SKM-1 (cell line): ENCODE results near the gene CIDEA.

ENCODE experiments used
- DNase-seq: peaks from one replicate; lab custom pipeline; 2025; ENCODE audit not compliant: unreplicated experiment; lab: John Stamatoyannopoulos, UW

CIDEA gene

DNA sequence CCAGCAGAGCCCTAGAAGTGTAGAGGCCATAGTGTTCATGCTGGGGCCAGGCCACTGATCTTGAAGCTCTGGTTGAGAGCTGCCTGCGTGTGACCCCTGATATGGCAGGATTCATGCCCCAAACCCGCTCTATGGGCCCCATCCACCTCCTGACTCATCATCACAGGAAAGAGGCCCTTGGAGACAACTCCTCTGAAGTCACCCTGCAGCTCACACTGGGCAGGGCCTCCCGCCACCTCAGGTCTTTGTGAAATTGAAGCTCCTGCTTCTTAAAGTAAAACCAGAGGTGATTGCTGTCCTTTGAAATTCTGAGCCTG is 41.9 kb downstream of the CIDEA start:
- no peak for DNase-seq

- no peak for DNase-seq
Observed at GRCh38 chr18:12296457-12296856, 42.3 kb downstream of the CIDEA start.

DNA sequence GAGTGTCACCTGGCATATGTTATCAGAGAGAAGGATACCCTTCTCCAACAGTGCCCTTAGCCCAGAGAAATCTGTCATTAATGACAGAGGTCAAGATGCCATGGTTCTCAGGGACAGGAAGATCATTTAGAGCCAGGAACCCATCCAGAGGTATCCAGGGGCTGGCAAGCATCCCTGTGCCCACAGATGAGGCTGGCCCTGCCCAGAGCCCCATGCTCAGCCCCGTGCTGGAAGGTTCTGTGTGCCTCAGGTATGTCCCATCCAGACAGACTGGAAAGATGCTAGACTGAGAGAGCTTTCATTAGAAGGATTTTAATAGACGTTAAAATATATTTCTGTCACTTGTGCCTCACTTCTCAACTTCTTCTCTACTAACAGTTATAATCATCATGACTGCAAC is 45.7 kb downstream of the CIDEA start:
- no peak for DNase-seq

DNA sequence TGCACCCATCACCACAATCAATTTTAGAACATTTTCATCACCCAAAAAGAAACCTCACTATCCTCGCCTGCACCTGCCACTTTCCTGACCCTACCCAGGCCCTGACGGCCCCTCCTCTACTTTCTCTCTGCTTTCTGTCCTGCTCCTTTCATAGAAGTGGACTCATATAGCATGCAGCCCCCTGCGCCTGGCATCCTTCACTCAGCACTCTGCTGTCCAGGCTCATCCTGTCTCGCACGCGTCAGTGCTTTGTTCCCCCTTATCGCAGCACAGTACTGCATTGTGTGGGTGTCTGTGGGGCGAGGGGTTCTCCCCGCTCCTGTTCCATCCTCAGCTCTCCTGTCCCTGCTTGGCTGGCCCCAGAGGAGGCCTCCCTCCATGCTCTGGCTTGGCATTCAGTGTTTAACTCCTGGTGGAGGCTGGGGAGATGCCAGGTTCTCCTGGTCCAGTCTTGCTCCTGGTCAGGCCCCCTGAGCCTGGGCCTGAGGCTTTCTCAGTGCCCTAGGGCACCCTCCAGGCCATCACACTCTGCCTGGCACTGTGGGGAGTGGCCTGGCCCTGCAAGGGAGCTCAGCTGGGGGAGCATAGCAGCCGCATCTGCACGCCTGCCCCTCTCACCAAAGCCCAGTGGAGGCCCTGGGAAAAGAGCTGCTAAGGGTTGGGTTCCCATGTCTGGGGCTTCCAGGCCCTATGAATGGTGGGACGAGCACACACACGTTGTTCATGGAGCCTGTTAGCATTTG is 47.3 kb downstream of the CIDEA start:
- DNase-seq: no peak

- no peak for DNase-seq
Observed at GRCh38 chr18:12302391-12303147, 48.4 kb downstream of the CIDEA start.

DNA sequence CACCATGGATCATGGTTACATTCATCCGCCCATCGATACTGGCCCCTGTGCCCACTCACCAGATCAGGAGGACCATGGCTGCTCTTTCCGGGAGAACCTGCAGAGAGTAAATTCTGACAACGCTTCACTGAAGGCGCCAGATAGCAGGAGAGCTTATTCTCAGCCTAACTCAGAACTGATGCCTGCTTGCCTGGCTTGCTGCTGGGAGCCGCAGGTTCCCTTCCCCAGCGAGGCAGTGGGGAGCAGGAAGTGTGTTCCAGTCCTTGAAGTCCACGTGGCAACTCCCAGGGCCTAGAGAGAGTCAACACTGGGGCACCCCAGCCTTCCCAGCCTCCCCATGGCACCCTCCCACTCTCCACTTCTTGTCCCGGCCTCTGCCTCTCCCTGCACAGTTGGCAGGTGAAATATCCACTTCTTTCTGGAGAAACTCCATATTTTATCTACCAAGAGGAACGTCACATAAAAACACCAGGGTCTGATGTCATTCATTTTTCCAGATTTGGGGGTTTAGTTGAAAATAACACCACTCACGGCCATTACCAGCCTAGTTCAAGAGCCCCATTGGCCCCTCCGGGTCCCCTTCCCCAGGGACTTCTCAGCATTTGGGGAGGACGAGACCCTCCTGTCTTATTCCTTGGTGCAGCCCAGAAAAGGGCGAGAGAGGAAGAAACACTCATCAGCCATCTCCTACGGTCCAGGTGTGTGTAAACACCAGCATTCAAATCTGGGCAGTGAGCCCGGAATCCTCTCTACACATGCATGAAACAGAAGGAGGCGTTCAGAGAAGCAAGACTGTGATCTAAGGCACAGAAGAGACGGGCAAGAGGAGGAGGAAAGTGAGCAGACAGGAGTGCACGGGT is 50.4 kb downstream of the CIDEA start:
- DNase-seq: no peak

GRCh38 chr18:12305211-12305610 is 51.0 kb downstream of the CIDEA start:
- DNase-seq: no peak

- no peak for DNase-seq
Observed at GRCh38 chr18:12305930-12306629, 51.9 kb downstream of the CIDEA start.

- DNase-seq: no peak
Observed at GRCh38 chr18:12306752-12307700, 52.9 kb downstream of the CIDEA start.

DNA sequence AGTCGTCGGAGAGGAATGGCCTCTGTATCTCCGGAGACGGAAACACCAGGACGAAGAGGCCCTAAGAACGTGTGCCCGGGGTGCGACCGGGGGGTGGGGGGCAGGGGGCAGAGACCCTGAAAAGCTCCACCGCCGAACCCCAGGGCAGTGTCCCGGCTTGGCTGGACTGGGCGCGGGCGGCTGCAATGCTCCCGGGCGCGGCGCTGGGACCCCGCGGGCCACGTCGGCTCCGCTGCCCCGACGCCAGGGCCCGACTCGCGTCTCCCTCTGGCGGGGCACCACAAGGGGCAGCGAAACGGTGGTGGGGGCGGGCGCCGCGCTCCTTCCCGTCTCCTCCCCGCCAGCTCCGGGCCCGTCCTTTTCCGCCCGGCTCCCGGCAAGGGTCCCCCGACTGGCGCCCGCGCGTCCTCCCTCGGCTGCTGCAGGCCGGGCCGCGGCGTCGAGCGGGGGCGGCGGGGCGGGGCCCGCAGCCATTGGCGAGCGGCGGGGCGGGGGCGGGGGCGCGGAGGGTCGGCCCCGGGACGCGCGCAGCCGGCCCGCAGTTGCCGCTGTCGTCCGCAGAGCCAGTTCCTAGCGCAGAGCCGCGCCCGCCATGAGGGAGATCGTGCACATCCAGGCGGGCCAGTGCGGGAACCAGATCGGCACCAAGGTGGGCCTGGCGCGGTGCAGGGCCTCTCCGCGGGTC is 53.7 kb downstream of the CIDEA start, which contains the start of gene TUBB6:
TSS of gene TUBB6 (plus strand) at position 541 of the 685 bp plus-strand sequence. CDS start at position 593, 52 bp downstream.
- peak; percentile 36 for DNase-seq

- DNase-seq: peak; percentile 23
Observed at GRCh38 chr18:12308386-12309100, 54.4 kb downstream of the CIDEA start.

DNA sequence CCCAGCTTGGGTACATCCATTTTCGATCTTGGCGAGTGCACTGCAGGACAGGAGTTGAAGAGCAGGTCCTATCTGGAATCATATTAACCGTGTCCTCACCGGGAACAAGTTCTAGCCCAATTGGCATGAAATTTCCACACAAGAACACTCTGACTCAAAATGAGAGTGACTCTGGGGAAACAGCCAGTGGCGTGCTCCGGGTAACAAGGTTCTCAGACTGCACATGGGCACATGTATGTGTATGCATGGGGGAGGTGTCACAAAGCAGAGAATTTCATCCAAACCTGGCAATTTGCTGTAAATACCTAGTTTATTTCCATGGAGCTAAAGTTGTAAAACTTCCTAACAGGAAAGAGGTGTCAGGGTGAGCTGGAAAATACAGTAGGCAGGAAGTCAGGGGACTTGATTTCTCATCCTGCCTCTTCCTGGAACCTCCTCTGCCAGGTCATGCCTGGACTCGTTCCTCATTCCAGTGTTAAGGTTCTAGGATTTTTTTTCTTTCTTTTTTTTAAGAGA is 55.6 kb downstream of the CIDEA start:
- DNase-seq: no peak

DNA sequence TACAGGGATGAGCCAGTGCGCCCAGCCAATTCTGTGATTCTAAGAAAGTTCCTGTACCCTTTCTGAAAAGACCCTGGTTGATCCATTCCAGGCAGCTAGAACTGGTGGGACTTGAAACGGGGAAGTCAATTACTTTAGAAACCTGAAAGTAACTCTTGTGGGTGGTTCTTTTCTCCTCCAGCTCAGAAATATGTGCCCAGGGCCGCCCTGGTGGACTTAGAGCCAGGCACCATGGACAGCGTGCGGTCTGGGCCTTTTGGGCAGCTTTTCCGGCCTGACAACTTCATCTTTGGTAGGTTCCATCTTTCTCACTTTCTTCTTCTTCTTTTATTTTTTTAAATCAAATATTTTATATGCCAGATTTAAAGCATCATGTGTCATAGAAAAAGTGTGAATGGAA is 56.6 kb downstream of the CIDEA start:
- DNase-seq: no peak

DNA sequence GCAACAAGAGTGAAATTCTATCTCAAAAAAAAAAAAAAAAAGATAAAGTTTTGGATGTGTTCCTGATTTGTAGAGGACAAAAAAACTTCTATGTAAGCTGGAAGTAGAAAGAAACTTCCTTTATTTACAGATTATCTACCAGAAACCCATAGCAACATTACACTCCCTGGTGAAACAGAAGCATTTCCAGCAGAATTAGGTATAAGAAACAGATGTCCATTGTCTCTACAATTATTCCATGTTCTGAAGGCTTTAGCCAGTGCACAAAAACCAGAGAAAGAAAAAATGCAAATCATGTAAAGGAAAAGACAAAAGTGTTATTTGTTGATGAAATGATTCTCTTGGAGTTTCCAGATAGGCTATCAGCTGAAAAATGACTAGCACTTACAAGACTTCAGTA is 58.8 kb downstream of the CIDEA start:
- no peak for DNase-seq

- DNase-seq: no peak
Observed at GRCh38 chr18:12313530-12314245, 59.5 kb downstream of the CIDEA start.

DNA sequence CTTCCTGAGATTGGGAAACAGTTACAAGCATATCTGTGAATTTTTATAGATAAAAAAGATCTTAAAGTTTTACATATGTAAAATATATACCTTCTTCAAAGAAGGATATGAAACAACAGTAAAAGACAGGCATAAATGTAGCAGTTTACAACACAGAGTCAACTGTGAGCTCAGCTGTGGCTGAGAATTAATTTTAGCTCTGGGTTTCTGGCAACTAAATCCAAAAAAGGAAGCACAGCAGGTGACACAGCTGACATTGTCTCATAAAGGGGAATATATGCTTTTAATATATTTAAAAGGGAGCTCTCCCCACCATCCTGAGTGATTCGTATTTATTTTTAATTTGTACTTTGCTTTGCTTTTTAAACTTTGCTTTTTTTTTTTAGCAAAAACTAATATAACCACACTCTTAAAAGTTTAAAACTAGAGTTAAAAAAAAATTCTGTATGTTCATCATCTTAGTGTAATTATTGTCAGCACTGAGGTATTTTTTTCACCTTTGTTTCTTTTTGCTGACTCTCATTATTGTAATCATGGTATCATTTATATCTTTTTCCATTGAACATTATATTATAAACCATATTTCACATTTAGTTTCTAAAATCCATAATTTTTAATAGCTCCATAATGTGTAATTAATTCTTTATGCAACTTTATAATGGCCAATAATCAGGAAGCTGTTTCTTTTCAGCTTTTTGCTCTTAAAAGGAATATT is 60.6 kb downstream of the CIDEA start:
- no peak for DNase-seq

DNA sequence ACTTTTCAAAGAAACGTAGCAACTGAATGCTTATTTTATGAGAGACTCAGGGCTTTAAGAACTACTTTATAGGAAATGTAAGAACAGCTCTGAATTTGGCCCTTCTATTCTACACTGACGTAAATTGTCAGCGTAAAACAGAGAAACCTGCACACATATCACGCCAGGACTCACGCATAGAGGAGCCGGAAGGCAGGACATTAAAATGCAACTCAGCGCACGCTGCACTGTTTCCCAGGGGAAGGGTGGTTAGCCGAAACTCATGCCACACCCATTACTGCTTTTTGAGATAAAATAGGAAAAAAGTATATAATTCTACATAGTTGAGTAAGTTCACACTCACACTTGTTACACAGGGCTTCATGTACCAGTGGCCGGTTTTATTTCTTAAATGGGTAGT is 61.3 kb downstream of the CIDEA start:
- no peak for DNase-seq
